Osteoblast (primary cell): Measurements from ENCODE around the gene KLRF1. TPM values are rescaled to one million over a fixed set of nuclear protein-coding genes. Genes with fewer than 3 reads are reported as not detected.

Source experiments
- DNase-seq: peaks from one replicate; pipeline ENCODE4 v3.0.0; 2011; ENCODE audit warnings: low spot score, mixed read lengths; ENCODE audit not compliant: insufficient read length; ENCODE audit errors: missing footprints
- H2AFZ ChIP-seq: 2 replicates; pipeline ENCODE4 v1.6.0; 2011; ENCODE audit warnings: mild to moderate bottlenecking, low read length
- H3K27ac ChIP-seq: 2 replicates; pipeline ENCODE4 v1.5.1; 2011; ENCODE audit warnings: mild to moderate bottlenecking, low read depth, low read length, moderate library complexity
- H3K27me3 ChIP-seq: 2 replicates; pipeline ENCODE4 v1.6.0; 2012; ENCODE audit warnings: mild to moderate bottlenecking, control low read depth, inconsistent platforms, low read length, moderate library complexity; ENCODE audit not compliant: insufficient read depth
- H3K36me3 ChIP-seq: 2 replicates; pipeline ENCODE4 v1.5.1; 2011; ENCODE audit warnings: mild to moderate bottlenecking, low read length, control low read depth, moderate library complexity; ENCODE audit not compliant: insufficient read depth
- H3K4me1 ChIP-seq: 2 replicates; pipeline ENCODE4 v1.5.1; 2011; ENCODE audit warnings: mild to moderate bottlenecking, low read length, control low read depth, moderate library complexity; ENCODE audit not compliant: insufficient read depth
- H3K4me2 ChIP-seq: 2 replicates; pipeline ENCODE4 v1.6.0; 2011; ENCODE audit warnings: mild to moderate bottlenecking, low read length; ENCODE audit not compliant: insufficient read depth
- H3K4me3 ChIP-seq: fragments of 200-600 bp; sonication (generic); 3 replicates; pipeline ENCODE4 v1.5.1; 2012; ENCODE audit warnings: mild to moderate bottlenecking, low read length, inconsistent platforms; ENCODE audit not compliant: insufficient read depth
- H3K79me2 ChIP-seq: 2 replicates; pipeline ENCODE4 v1.6.0; 2012; ENCODE audit warnings: mild to moderate bottlenecking, low read length, control low read depth, inconsistent platforms; ENCODE audit not compliant: insufficient read depth
- H3K9me3 ChIP-seq: 2 replicates; pipeline ENCODE4 v1.5.1; 2011; ENCODE audit warnings: low read depth, low read length, control low read depth
- H4K20me1 ChIP-seq: 2 replicates; pipeline ENCODE4 v1.6.0; 2012; ENCODE audit warnings: mild to moderate bottlenecking, low read length, control low read depth; ENCODE audit not compliant: insufficient read depth
- total RNA-seq: library from RNA; depleted of rRNA; stranded (reverse); fragments of >200 nt; gene quantifications from 2 replicates; pipeline ENCODE4 v1.2.3, GENCODE V29; 2012
- TF ChIP-seq, protein P1 (sequence below): IDR thresholded peaks from 2 replicates; pipeline ENCODE4 v1.5.1; 2011; ENCODE audit warnings: mild to moderate bottlenecking, low read depth, low read length, moderate library complexity; ENCODE audit errors: extremely low read depth

The KLRF1 gene
- total RNA-seq, 1 donor = not detected

DNA sequence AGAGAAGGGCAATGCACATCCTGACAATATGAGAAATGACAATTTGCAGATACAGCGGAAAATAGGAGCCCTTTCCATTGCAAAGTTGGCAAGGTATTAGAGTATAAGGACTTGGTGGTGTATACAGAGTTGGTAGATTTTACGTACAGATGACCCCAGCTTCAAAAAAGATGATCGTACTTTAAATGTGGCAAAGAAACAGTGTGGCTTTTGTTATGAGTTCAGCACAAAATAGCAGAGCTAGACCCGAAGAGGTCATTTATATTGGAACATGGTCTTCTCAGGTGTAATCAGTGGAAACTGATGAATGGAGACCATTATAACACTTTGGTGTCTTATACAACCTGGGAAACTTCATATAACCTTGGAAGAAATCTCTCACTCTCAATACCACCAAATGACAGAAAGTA lies 39.6 kb downstream of the KLRF1 start:
- no peak overlapping the region for H3K4me2 ChIP-seq

DNA sequence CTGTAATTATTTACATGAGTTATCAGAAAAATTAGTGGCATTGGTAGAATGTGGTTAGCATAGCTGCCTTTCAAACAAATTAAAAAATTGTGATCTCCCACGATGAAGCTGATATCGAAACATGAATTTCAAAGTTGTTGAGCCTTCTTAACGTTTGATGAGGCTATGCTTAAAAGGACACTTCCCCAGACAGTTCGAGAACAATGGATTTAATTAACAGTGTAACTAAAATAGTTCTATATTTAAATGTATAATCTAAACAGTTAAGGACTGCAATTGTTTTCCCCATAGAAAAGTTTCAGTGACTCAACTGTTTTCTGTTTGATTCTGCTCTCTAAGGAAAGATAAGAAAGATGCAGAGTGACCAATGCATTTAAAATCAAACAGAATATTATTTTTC lies 40.2 kb downstream of the KLRF1 start:
- no peaks in the 10 kb centered on the region for H3K36me3 ChIP-seq
- H3K27me3 ChIP-seq = no peaks in the 10 kb centered on the region
- no peak overlapping the region for H3K27ac ChIP-seq
- peaks cover 7% of the 10 kb centered on the region for H3K4me1 ChIP-seq
- no peak overlapping the region for H3K4me2 ChIP-seq
- TF ChIP-seq, protein P1, sequence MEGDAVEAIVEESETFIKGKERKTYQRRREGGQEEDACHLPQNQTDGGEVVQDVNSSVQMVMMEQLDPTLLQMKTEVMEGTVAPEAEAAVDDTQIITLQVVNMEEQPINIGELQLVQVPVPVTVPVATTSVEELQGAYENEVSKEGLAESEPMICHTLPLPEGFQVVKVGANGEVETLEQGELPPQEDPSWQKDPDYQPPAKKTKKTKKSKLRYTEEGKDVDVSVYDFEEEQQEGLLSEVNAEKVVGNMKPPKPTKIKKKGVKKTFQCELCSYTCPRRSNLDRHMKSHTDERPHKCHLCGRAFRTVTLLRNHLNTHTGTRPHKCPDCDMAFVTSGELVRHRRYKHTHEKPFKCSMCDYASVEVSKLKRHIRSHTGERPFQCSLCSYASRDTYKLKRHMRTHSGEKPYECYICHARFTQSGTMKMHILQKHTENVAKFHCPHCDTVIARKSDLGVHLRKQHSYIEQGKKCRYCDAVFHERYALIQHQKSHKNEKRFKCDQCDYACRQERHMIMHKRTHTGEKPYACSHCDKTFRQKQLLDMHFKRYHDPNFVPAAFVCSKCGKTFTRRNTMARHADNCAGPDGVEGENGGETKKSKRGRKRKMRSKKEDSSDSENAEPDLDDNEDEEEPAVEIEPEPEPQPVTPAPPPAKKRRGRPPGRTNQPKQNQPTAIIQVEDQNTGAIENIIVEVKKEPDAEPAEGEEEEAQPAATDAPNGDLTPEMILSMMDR = no peak
- H3K4me3 ChIP-seq = no peak overlapping the region
- no peaks in the 10 kb centered on the region for H3K9me3 ChIP-seq
- H3K79me2 ChIP-seq = no peaks in the 10 kb centered on the region
- no peak overlapping the region for H2AFZ ChIP-seq
- no peak for DNase-seq
- H4K20me1 ChIP-seq = no peaks in the 10 kb centered on the region

More for the DNA sequence above, 39.6 kb downstream of the KLRF1 start:
- peaks cover 7% of the 10 kb centered on the region for H3K4me1 ChIP-seq
- H3K4me3 ChIP-seq = no peak overlapping the region
- no peaks in the 10 kb centered on the region for H3K79me2 ChIP-seq
- no peak for DNase-seq
- no peaks in the 10 kb centered on the region for H3K9me3 ChIP-seq
- H3K27me3 ChIP-seq = no peaks in the 10 kb centered on the region
- TF ChIP-seq, protein P1 = no peak
- H3K27ac ChIP-seq = no peak overlapping the region
- no peak overlapping the region for H2AFZ ChIP-seq
- H3K36me3 ChIP-seq = no peaks in the 10 kb centered on the region
- H4K20me1 ChIP-seq = no peaks in the 10 kb centered on the region

DNA sequence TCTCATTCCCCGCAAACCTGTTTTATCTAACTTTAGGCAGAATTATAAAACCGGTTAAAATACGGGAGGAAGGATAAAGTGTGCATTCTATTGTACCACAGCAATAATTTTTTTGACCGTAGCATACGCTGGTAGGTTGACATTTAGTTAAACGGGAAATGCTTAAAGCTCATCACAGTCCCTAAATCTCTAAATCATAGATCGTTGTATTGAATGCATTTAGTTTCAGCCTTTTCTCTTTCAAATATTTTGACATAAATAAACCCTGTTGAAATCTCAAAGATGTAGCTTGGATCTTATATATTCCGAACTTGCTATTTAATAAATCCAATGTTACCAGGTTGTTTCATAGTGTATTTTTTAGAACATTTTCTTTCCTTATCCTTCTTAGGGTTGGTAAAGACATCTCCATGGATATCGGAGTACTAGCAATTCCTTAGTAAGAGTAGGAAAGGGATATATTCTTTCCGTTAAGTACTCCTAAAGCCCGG lies 41.1 kb downstream of the KLRF1 start:
- Histone ChIP-seq H3K36me3 (no peaks in the 10 kb centered on the region), H4K20me1 (no peaks in the 10 kb centered on the region), H3K4me3 (peak overlapping the region; percentile 19), H3K4me1 (peaks cover 7% of the 10 kb centered on the region), H3K27ac (no peak overlapping the region), H3K4me2 (peak overlapping the region; percentile 19), H3K27me3 (no peaks in the 10 kb centered on the region), H2AFZ (peak overlapping the region; percentile 40), H3K79me2 (no peaks in the 10 kb centered on the region), H3K9me3 (no peaks in the 10 kb centered on the region)
- no peak for DNase-seq
- TF ChIP-seq, protein P1 = no peak

DNA sequence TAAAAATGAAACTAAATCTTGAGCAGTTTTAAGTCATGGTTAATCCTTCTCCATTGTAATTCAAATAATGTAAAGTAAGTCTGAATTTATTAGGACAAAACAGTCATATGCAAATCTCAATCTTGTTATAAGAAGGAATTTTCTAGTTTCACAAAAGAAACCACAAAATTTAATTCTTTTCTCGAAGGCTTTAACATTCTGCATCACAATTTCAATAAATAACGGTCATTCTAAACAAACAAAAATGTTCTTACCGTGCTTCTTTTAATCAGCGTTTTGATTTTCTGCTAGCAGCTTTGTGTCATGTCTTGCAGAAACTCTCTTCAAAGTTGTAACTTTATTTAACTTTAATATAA lies 41.6 kb downstream of the KLRF1 start:
- H3K9me3 ChIP-seq = no peaks in the 10 kb centered on the region
- H2AFZ ChIP-seq = peak overlapping the region; percentile 89
- peak overlapping the region; percentile 85 for H3K4me2 ChIP-seq
- no peaks in the 10 kb centered on the region for H3K27me3 ChIP-seq
- H3K36me3 ChIP-seq = no peaks in the 10 kb centered on the region
- DNase-seq = no peak
- H3K4me1 ChIP-seq = peaks cover 7% of the 10 kb centered on the region
- no peaks in the 10 kb centered on the region for H3K79me2 ChIP-seq
- no peaks in the 10 kb centered on the region for H4K20me1 ChIP-seq
- TF ChIP-seq, protein P1 = no peak
- H3K27ac ChIP-seq = no peak overlapping the region
- H3K4me3 ChIP-seq = peak overlapping the region; percentile 74
